WTC11 (cell line): Measurements from ENCODE around the gene LCA5L. TPM values are rescaled to one million over a fixed set of nuclear protein-coding genes. Genes with fewer than 3 reads are reported as not detected.

ENCODE experiments used
- ATAC-seq: fragments of 200-7000 bp; cut with Tn5 transposase; 2 replicates; pipeline ENCODE4 v1.10.0; 2021; ENCODE audit warnings: mild to moderate bottlenecking, moderate library complexity
- CTCF ChIA-PET: fragments of 300-600 bp; sonication (Branson Sonifier 250); formaldehyde crosslinking; loops from one replicate; lab custom pipeline; 2021; ENCODE audit warnings: antibody characterized with exemption; lab: Charles Lee
- POLR2A ChIA-PET: fragments of 350-600 bp; sonication (Branson Sonifier 250); formaldehyde crosslinking; loops from one replicate; lab custom pipeline; 2021; ENCODE audit warnings: antibody characterized with exemption; lab: Charles Lee
- DNase-seq: peaks from one replicate; pipeline ENCODE4 v3.0.0; 2021; ENCODE audit warnings: low spot score
- H3K27ac Mint-ChIP-seq: 2 replicates; pipeline ENCODE4 v1.8.0; 2021; ENCODE audit warnings: mixed read lengths
- H3K27me3 Mint-ChIP-seq: 2 replicates; pipeline ENCODE4 v1.8.0; 2021; ENCODE audit warnings: low read depth, mild to moderate bottlenecking, moderate library complexity, mixed read lengths
- H3K36me3 Mint-ChIP-seq: 2 replicates; pipeline ENCODE4 v1.8.0; 2021; ENCODE audit warnings: mixed read lengths
- H3K4me1 Mint-ChIP-seq: 2 replicates; pipeline ENCODE4 v1.8.0; 2022; ENCODE audit warnings: mixed read lengths
- H3K4me3 Mint-ChIP-seq: 2 replicates; pipeline ENCODE4 v1.8.0; 2021; ENCODE audit warnings: mild to moderate bottlenecking, moderate library complexity, mixed read lengths
- H3K9me3 Mint-ChIP-seq: 2 replicates; pipeline ENCODE4 v1.8.0; 2021; ENCODE audit warnings: mixed read lengths
- AR ChIP-seq: fragments of 250-450 bp; sonication (Bioruptor Pico); IDR thresholded peaks from 2 replicates; pipeline ENCODE4 v1.9.0; 2021; ENCODE audit warnings: mild to moderate bottlenecking
- ATF2 ChIP-seq: sonication (generic); formaldehyde crosslinking; IDR thresholded peaks from 2 replicates; pipeline ENCODE4 v1.8.1; 2022; ENCODE audit warnings: low read depth, missing genetic modification reagents, borderline replicate concordance
- CBFB ChIP-seq: sonication (generic); formaldehyde crosslinking; IDR thresholded peaks from 2 replicates; pipeline ENCODE4 v1.8.1; 2022; ENCODE audit warnings: mild to moderate bottlenecking, low read depth, missing genetic modification reagents
- CREB1 ChIP-seq: sonication (generic); formaldehyde crosslinking; IDR thresholded peaks from 2 replicates; pipeline ENCODE4 v1.8.0; 2023; ENCODE audit warnings: mild to moderate bottlenecking, missing genetic modification reagents
- E2F5 ChIP-seq: sonication (generic); formaldehyde crosslinking; IDR thresholded peaks from 2 replicates; pipeline ENCODE4 v1.8.1; 2022; ENCODE audit warnings: mild to moderate bottlenecking, moderate library complexity, missing genetic modification reagents
- FOXP1 ChIP-seq: sonication (generic); formaldehyde crosslinking; IDR thresholded peaks from 2 replicates; pipeline ENCODE4 v1.8.0; 2022; ENCODE audit warnings: missing genetic modification reagents, mild to moderate bottlenecking, moderate library complexity, borderline replicate concordance
- FOXP4 ChIP-seq: sonication (generic); formaldehyde crosslinking; IDR thresholded peaks from 2 replicates; pipeline ENCODE4 v1.8.0; 2022; ENCODE audit warnings: mild to moderate bottlenecking, missing genetic modification reagents
- HMGA2 ChIP-seq: fragments of 250-450 bp; sonication (Bioruptor Pico); IDR thresholded peaks from 2 replicates; pipeline ENCODE4 v1.4.0; 2021; ENCODE audit warnings: mild to moderate bottlenecking, moderate library complexity
- IRF1 ChIP-seq: sonication (generic); formaldehyde crosslinking; IDR thresholded peaks from 2 replicates; pipeline ENCODE4 v1.8.0; 2023; ENCODE audit warnings: missing genetic modification reagents
- JAZF1 ChIP-seq: fragments of 250-450 bp; sonication (Bioruptor Pico); IDR thresholded peaks from 2 replicates; pipeline ENCODE4 v1.9.0; 2021; ENCODE audit warnings: moderate library complexity, mild to moderate bottlenecking, inconsistent platforms
- KAT7 ChIP-seq: sonication (generic); formaldehyde crosslinking; IDR thresholded peaks from 2 replicates; pipeline ENCODE4 v1.8.1; 2023; ENCODE audit warnings: missing genetic modification reagents, mild to moderate bottlenecking, borderline replicate concordance
- MAX ChIP-seq: sonication (generic); formaldehyde crosslinking; IDR thresholded peaks from 2 replicates; pipeline ENCODE4 v1.8.0; 2022; ENCODE audit warnings: mild to moderate bottlenecking, missing genetic modification reagents
- PRRX2 ChIP-seq: fragments of 250-450 bp; sonication (Bioruptor Pico); IDR thresholded peaks from 2 replicates; pipeline ENCODE4 v1.8.0; 2021; ENCODE audit warnings: mild to moderate bottlenecking
- RELA ChIP-seq: sonication (generic); formaldehyde crosslinking; IDR thresholded peaks from 2 replicates; pipeline ENCODE4 v1.8.1; 2022; ENCODE audit warnings: missing genetic modification reagents, mild to moderate bottlenecking, borderline replicate concordance
- STAT6 ChIP-seq: sonication (generic); formaldehyde crosslinking; conservative IDR thresholded peaks from 2 replicates; pipeline ENCODE4 v1.8.1; 2023; ENCODE audit warnings: mild to moderate bottlenecking, low read depth, missing genetic modification reagents, moderate library complexity
- TCF7 ChIP-seq: sonication (generic); formaldehyde crosslinking; IDR thresholded peaks from 2 replicates; pipeline ENCODE4 v1.8.0; 2022; ENCODE audit warnings: mild to moderate bottlenecking, low read depth, missing genetic modification reagents, moderate library complexity
- USF2 ChIP-seq: sonication (generic); formaldehyde crosslinking; IDR thresholded peaks from 2 replicates; pipeline ENCODE4 v1.8.1; 2023; ENCODE audit warnings: mild to moderate bottlenecking, missing genetic modification reagents, moderate library complexity
- ZBTB21 ChIP-seq: sonication (generic); formaldehyde crosslinking; IDR thresholded peaks from 2 replicates; pipeline ENCODE4 v1.8.1; 2023; ENCODE audit warnings: mild to moderate bottlenecking, missing genetic modification reagents, borderline replicate concordance
- total RNA-seq: library from RNA; stranded (reverse); gene quantifications from 3 replicates; pipeline ENCODE4 v1.2.3, GENCODE V29; 2021
- TF ChIP-seq, protein P1 (sequence below): sonication (generic); formaldehyde crosslinking; conservative IDR thresholded peaks from 2 replicates; pipeline ENCODE4 v1.8.1; 2022; ENCODE audit warnings: mild to moderate bottlenecking, missing genetic modification reagents

The LCA5L gene
- total RNA-seq, 1 experiment from 2014 or later = 1.0 TPM

DNA sequence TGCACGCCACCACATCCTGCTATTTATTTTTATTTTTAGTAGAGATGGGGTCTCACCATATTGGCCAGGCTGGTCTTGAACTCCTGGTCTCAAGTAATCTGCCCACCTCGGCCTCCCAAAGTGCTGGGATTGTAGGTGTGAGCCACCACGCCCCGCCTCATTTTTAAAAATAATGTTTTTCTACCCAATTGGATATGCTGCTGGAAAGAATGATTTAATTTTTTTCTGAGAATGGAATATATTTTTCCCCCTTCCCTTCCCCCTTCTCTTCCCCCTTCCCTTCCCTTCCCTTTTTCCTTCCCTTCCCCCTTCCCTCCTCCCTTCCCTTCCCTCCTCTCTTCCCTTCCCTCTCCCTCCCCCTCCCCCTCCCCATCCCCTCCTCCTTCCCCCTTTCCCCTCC is 79.0 kb downstream of the LCA5L start (continued):
- TF ChIP-seq STAT6 (no peak), JAZF1 (CRISPR knock-in tag) (no peak), CBFB (no peak), ZBTB21 (CRISPR knock-in tag) (no peak), IRF1 (CRISPR knock-in tag) (no peak), ATF2 (no peak), FOXP4 (no peak), CREB1 (no peak), USF2 (CRISPR knock-in tag) (no peak), AR (CRISPR knock-in tag) (no peak), E2F5 (CRISPR knock-in tag) (no peak), FOXP1 (CRISPR knock-in tag) (no peak), KAT7 (CRISPR knock-in tag) (no peak)

GRCh38 chr21:39364949-39365348 is 80.6 kb downstream of the LCA5L start:
- Mint-ChIP-seq H3K9me3 (peaks cover 9% of the 10 kb centered on the region; the same call in 1 of the 2 replicates), H3K4me1 (no peaks in the 10 kb centered on the region), H3K27ac (no peak overlapping the region), H3K36me3 (no peaks in the 10 kb centered on the region), H3K4me3 (no peak overlapping the region), H3K27me3 (no peaks in the 10 kb centered on the region)
- CTCF ChIA-PET = no interaction called here
- DNase-seq (no peak), ATAC-seq (no peak)
- POLR2A ChIA-PET = no interaction called here
- TF ChIP-seq PRRX2 (CRISPR knock-in tag) = no peak
- no peak for TF ChIP-seq RELA
- TF ChIP-seq, protein P1, sequence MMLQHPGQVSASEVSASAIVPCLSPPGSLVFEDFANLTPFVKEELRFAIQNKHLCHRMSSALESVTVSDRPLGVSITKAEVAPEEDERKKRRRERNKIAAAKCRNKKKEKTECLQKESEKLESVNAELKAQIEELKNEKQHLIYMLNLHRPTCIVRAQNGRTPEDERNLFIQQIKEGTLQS (CRISPR knock-in tag) = no peak
- TF ChIP-seq MAX = no peak
- TF ChIP-seq HMGA2 (CRISPR knock-in tag) = no peak
- no peak for TF ChIP-seq TCF7 (CRISPR knock-in tag)
- no peak for TF ChIP-seq FOXP4
